H1 (cell line): ENCODE measurements around the gene RBM47. TPM values are rescaled to one million over a fixed set of nuclear protein-coding genes. Genes with fewer than 3 reads are reported as not detected.

Source experiments
- ATF3 ChIP-seq: IDR thresholded peaks from 2 replicates; pipeline ENCODE4 v1.6.1; 2011; ENCODE audit warnings: low read depth, mild to moderate bottlenecking, low read length; ENCODE audit not compliant: insufficient read depth
- CHD1 ChIP-seq: IDR thresholded peaks from 2 replicates; pipeline ENCODE4 v1.6.1; 2012; ENCODE audit warnings: low read depth, low read length, improper control_type of control experiment
- CTBP2 ChIP-seq: IDR thresholded peaks from 2 replicates; pipeline ENCODE4 v1.7.0; 2011; ENCODE audit warnings: borderline replicate concordance, mild to moderate bottlenecking, moderate library complexity, mixed read lengths, low read length; ENCODE audit not compliant: insufficient read depth, insufficient read length
- EGR1 ChIP-seq: IDR thresholded peaks from 2 replicates; pipeline ENCODE4 v1.6.1; 2011; ENCODE audit warnings: low read depth, low read length, borderline replicate concordance
- EZH2 ChIP-seq: fragments of 200-600 bp; sonication (generic); IDR thresholded peaks from 2 replicates; pipeline ENCODE4 v1.7.1; 2012; ENCODE audit warnings: low read depth, mild to moderate bottlenecking, moderate library complexity, low read length, inconsistent platforms; ENCODE audit not compliant: severe bottlenecking
- GTF2F1 ChIP-seq: IDR thresholded peaks from 2 replicates; pipeline ENCODE4 v1.6.1; 2012; ENCODE audit warnings: low read depth, low read length, improper control_type of control experiment, borderline replicate concordance
- KDM4A ChIP-seq: IDR thresholded peaks from one replicate; pipeline ENCODE4 v1.7.1; 2012; ENCODE audit warnings: low read depth, mild to moderate bottlenecking, moderate library complexity, low read length, inconsistent platforms; ENCODE audit not compliant: severe bottlenecking
- SP1 ChIP-seq: IDR thresholded peaks from 2 replicates; pipeline ENCODE4 v1.6.1; 2011; ENCODE audit warnings: low read depth, low read length
- polyA plus RNA-seq, 7 experiments: library from polyadenylated mRNA; depleted of rRNA in 3 of 7; stranded (reverse) in 5 of 7; unstranded in 2 of 7; fragments of >200 nt in 5 of 7; fragments of 200-250 nt in 2 of 7; gene quantifications; 1 replicate in 5 of 7; 2 replicates in 1 of 7; 4 replicates in 1 of 7; pipeline versions ENCODE4 v1.2.1 to v1.2.3, GENCODE V29; 2011 to 2013; ENCODE audit warnings: missing spikeins in 2 of 7, mixed read lengths in 2 of 7
- total RNA-seq: library from RNA; stranded (reverse); fragmentation: NEBNext Ultra II Directional; extraction: Animal tissue kit (Norgen Biotek cat#: 25700); gene quantifications from 2 replicates; pipeline ENCODE4 v1.2.1, GENCODE V29; 2021

The RBM47 gene
- total and polyA plus RNA-seq, 2 of the 8 experiments (the other 6 are each of a cell fraction or from before 2014, with no cell fraction given) = 42.8 to 78.9 TPM

DNA sequence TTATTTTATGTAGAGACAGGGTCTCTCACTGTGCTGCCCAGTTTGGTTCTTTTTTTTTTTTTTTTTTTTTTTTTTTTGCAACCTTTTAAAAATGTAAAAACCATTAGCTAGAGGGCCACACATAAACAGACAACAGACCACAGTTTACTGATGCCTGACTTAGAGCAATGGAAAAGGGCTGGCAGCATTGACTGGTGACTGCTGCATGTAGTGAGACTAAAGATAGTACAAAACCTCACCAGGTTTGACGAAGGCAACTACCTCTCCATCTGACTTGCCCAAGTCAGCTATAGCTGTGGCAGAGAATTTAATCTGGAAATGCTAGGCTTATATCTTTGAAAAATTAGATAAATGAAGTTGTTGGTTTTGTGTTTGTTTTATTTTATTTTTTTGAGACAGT is 102.9 kb downstream of the RBM47 start (continued):
- TF ChIP-seq EGR1 = no peak
- TF ChIP-seq SP1 = no peak
- no peak for TF ChIP-seq KDM4A
- no peak for TF ChIP-seq CHD1
- TF ChIP-seq ATF3 = no peak
- no peak for TF ChIP-seq EZH2
- TF ChIP-seq GTF2F1 = no peak
- no peak for TF ChIP-seq CTBP2
